HG02610 (cell line): ENCODE data around the gene ZNF791.
"Not testable (repeated sequence)": the region's sequence is repeated elsewhere in the genome, so short reads cannot be mapped to it uniquely, and the experiment has no call there.

Experiments
- ATAC-seq: cut with Tn5 transposase; IDR thresholded peaks from one replicate; pipeline ENCODE4 v1.9.1; 2021; ENCODE audit warnings: mild to moderate bottlenecking, moderate library complexity; ENCODE audit not compliant: unreplicated experiment

The ZNF791 gene

DNA sequence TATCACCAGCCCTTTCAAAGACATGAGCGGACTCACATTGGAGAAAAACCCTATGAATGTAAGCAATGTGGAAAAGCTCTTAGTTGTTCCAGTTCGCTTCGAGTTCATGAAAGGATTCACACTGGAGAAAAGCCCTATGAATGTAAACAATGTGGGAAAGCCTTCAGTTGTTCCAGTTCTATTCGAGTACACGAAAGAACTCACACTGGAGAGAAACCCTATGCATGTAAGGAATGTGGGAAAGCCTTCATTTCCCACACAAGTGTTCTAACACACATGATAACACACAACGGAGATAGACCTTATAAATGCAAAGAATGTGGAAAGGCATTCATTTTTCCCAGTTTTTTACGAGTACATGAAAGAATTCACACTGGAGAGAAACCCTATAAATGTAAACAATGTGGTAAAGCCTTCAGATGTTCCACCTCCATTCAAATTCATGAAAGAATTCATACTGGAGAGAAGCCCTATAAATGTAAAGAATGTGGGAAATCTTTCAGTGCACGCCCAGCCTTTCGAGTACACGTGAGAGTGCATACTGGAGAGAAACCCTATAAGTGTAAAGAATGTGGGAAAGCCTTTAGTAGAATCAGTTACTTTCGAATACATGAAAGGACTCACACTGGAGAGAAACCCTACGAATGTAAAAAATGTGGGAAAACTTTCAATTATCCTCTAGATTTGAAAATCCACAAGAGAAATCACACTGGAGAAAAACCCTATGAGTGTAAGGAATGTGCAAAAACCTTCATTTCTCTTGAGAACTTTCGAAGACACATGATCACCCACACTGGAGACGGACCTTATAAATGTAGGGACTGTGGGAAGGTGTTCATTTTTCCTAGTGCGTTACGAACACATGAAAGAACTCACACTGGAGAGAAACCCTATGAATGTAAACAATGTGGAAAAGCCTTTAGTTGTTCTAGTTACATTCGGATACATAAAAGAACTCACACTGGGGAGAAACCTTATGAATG is 17.6 kb downstream of the ZNF791 start:
- ATAC-seq, result no peak

GRCh38 chr19:12629215-12629614 is 18.5 kb downstream of the ZNF791 start:
- no peak for ATAC-seq

DNA sequence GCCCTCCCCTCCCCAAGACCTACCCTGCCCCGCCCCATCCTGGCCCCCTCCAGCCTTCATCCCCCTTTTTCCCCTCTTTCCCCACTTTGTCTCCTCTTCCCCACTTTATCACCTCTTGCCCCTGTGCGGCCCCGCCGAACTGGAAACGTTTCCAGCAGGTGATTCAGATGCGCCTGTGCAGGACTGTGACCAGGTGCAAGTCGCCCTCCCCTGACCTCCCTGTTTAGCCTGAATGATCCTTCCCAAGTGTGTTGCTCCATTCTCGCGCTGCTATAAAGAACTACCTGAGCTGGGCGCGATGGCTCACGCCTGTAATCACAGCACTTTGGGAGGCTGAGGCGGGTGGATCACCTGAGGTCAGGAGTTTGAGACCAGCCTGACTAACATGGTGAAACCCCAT is 25.9 kb downstream of the ZNF791 start:
- no peak for ATAC-seq

- no peak for ATAC-seq
Observed at GRCh38 chr19:12638611-12639182, 28.0 kb downstream of the ZNF791 start.

GRCh38 chr19:12639901-12640613 is 29.3 kb downstream of the ZNF791 start:
- ATAC-seq, result peak; percentile 55

DNA sequence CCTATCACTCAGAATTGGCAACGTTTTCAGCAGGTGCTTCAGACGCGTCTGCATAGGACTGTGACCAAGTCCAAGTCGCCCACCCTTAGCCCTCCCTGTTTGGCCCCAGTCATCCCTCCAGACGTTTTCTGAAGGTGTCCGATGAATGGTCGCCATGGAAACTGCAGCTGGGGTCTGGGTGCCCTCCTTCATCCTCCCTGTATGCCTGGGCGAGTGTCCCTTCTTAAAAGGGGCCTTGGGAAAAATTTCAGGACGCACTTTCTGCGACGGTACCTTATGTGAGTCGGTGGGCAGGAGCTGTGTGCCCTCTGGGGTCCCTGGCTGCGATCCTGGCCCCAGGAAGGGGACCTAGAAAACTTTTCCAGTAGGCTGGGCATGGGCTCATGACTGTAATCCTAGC is 30.7 kb downstream of the ZNF791 start:
- ATAC-seq, result no peak

DNA sequence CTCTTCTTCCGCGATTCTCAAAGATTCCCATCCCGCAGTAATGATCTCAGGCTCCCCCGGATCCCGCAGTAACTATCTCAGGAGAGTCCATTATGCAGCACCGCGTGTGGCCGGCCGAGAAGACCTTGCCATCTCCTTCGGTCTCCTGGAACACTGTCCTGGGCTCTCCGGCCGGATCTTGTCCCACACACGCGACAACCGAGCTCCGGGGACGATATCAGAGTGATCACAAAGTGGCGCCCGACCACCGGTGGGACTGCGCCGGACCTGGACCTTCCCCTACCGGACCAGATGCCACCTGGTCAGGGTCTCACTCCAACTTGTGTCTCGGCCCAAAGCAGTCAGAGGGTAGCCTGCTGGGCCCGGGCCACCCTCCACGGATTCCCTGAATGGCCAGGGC is 31.8 kb downstream of the ZNF791 start:
- no peak for ATAC-seq

- not testable (repeated sequence) for ATAC-seq
Observed at GRCh38 chr19:12643716-12644115, 33.0 kb downstream of the ZNF791 start.

DNA sequence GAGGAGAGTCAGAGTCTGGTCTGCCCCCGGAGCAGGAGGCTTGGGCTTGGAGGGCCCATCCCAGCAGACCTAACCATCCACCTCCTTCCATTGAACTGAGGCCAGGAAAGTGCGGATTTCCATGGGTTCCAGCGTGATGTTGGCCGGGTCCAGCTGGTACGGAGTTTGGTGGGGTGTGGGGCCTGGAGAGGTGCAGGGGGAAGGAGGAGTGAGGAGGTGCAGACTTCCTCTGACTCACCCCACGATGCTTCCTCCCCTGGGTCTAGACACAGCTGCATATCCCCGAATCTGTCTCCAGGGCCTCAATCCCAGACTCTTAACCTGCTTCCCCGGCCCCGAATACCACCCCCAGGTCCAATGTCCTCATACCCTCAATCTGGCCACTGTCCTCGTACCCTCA is 35.8 kb downstream of the ZNF791 start:
- ATAC-seq, result no peak

DNA sequence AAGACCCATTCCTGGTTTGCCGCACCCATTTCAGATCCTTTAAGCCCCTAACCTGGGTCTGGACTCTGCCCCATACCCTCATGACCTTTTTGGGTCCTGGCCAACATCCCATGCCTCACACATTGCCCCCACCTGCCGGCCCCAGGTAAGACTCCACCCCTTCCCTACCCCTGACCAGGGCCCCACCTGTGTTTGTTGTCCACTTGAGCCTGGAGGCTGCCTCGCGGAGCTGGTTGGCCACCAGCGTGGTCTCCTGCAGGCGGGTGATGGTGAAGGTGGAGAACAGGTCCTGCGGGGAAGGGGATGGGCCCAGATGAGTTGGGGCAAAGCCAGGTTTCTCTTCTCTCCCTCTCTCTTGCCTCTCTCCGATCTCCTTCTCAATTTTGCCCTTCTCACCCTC is 36.3 kb downstream of the ZNF791 start:
- ATAC-seq, result no peak

GRCh38 chr19:12647490-12648071 is 36.9 kb downstream of the ZNF791 start:
- no peak for ATAC-seq

DNA sequence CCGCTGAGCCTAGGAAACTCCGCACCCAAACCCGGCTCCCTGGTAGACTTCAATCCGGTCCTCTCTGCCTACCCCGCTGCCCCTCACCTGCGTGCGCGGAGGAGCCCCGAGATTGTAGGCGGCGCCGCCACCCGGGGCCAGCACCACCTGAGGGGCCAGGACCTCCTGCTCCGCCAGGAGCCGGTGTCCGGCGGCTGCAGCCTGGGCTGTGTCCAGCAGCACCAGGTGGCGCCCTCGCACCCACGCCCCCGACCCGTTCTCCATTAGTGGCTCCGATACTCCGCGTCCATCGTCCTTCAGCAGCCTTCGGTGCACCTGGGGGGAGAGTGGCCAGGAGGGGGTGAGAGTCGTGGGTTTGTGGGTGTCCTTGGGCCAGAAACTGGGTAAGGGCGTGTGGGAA is 37.4 kb downstream of the ZNF791 start:
- ATAC-seq, result no peak

GRCh38 chr19:12649941-12650340 is 39.2 kb downstream of the ZNF791 start:
- ATAC-seq, result no peak

DNA sequence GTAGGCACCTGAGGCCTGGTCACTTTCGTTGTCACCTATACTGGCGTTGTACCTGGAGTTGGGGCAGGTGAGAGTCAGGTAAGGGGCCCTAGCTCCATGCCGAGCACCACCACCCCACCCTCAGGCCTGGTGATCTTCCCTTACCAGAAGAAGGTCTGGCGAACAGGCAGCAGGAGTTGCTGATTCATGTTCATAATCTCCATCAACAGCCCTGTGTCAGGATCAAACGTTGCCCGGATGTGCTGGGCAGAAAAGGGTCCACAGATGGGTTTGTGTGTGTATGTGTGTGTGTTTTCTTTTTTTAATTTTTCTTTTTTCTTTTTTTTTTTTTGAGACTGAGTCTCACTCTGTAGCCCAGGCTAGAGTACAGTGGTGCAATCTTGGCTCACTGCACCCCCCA is 41.5 kb downstream of the ZNF791 start:
- no peak for ATAC-seq

GRCh38 chr19:12655546-12655945 is 44.8 kb downstream of the ZNF791 start:
- no peak for ATAC-seq

DNA sequence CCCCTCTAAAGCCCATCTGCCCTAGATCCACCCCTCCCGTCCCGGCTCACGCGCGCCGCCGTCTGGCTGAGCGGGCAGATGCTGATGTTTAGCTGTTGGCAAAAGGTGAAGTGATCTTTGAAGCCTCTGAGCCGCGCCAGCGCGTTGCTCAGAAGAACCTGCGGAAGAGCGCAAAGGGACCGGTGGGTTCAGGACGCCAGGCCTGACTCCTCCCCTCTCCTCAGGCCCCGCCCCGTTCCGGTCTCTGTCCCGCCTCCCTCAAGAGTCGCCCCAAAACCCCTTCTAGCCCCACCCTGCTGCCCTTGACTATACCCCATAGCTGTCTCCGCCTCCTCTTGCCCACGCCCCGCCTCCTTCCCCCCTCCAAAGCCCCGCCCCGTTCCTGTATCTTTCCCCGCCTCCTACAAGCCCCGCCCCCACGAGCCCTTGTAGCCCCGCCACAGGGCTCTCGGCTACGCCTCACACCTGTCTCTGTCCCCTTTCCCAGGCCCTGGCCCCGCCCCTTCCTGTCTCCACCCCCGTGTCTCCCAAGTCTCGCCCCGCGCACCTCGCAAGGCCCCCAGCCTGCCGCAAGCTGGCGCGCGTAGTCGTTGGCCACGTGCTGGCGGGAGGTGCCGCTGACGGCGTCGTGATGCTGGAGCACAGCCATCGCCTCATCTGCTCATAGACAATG is 46.3 kb downstream of the ZNF791 start:
- no peak for ATAC-seq

GRCh38 chr19:12657966-12658365 is 47.2 kb downstream of the ZNF791 start:
- no peak for ATAC-seq

DNA sequence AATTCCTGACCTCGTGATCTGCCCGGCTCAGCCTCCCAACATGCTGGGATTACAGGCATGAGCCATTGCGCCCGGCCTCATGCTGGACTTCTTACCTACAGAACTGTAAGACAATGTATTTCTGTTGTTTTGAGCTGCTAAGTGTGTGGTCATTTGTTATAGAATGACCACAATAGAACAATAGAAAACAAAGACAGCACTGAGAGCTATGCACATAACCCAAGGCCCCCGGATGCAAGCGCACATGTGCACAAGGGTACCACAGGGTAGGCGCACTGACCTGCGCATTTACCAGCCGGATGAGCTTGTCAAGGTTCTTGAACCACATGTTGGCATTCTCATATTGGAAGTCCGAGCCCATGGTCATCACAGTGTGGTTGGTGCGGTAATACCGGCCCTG is 50.3 kb downstream of the ZNF791 start:
- no peak for ATAC-seq

GRCh38 chr19:12664406-12665280 is 53.9 kb downstream of the ZNF791 start:
- ATAC-seq, result no peak

DNA sequence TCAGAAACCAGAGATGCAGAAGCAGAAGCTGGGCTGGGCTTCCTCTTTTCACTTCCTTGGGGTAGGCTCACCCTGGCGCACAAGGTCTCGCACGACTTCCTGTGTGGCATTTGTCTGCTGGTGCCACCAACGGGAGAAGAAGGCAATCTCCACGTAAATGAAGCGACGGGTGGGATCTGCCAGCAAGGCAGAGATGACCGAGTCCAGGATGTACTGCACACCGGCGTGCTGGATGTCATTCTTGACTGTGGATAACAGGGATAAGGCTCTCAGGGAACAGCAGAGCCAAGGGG is 54.5 kb downstream of the ZNF791 start:
- no peak for ATAC-seq
